Pons (tissue), 1 donor: ENCODE data around the gene UHRF1.
"Not testable (repeated sequence)": the region's sequence is repeated elsewhere in the genome, so short reads cannot be mapped to it uniquely, and the experiment has no call there.

ENCODE experiments used
- DNase-seq: peaks from one replicate; pipeline ENCODE4 v3.0.0-alpha.2; 2016; ENCODE audit warnings: low spot score

Gene UHRF1

DNA sequence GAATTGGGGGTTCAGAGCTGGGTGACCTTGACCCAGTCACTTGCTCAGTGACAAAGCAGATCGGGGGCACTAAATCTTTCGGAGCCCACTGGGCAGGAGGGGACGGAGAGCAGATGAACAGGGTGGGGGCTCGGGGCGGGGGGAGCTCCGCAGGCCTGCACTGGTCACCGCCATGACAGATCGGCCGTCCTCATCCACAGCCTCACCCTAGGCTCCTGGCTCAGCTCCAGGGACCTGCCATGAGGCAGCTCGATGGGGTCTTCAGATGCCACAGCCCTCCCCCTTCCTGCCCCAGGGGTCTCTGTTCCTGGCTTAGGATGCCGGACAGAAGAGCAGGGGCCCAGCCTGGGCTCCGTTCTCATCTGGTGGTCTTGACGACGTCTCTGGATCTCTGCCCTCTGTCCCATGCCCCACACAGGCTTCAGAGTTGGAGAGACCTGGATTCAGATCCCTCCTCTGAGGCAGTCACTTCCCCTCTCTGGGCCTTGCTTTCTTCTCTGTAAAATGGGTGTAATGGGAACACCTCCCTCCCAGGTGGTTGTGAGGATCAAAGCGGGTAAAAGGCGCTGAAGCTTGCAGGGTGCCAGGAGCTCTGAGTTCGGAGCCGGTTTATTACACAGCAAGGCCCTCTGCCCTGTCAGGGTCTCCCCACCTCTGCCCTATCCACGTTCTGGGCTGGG is 62.7 kb downstream of the UHRF1 start:
- no peak for DNase-seq

DNA sequence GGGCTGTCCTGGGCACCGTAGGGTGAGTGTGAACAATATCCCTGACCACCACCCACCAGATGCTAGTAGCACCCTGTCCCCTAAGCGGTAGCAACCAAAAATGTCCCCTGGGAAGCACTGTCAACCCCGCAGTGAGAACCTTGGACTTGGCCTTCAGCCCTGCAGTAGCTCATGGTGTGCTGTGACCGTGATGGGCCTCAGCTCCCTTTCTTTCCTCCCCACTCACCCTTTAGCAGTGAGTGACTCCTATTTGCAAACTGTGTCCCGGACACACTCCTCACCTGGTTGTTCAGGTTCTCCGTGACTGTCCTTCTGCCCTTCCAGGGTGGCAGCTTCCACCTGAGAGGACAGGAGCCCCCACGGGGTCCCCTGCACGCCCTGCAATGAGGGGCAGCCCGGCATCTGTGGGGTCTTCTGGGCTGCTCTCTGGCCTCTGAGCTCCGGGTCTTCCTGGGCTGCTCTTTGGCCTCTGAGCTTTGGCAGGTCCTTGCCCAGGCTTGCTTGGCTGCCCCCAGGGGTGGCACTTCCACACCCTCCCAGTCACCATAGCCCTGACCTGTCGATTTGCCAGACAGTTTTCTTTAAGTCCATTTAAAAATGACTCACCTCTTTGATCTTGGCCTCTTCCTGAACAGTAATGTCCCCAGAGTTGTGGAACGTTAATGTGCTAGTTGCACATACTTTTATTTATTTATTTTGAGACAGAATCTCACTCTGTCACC is 63.4 kb downstream of the UHRF1 start:
- no peak for DNase-seq

DNA sequence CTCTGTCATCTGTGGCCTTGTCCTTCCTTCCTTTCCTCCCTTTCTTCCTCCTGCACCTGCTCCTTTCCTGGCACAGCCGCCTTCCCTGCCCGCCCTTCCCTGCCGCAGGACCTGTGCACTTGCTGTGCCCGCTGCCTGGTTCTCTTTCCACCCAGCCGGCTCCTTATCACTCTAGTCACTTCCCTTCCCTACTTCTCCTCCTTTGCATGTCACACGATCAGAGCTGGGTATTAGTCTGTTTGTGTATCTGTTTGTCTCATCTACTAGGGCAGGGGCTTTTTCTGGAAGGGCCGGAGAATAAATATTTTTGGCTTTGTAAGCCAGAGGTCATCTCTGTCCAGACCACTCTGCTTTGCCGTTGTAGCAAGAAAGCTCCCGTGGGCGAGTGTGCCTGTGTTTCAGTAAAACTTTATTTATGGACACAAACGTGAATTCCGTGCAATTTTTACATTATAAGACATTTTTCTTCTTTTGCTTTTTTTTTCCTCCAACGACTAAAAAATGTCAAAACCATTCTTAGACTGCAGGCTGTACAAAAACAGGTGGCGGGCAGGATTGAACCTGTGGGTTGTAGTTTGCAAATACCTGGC is 65.7 kb downstream of the UHRF1 start:
- peak; percentile 12 for DNase-seq

DNA sequence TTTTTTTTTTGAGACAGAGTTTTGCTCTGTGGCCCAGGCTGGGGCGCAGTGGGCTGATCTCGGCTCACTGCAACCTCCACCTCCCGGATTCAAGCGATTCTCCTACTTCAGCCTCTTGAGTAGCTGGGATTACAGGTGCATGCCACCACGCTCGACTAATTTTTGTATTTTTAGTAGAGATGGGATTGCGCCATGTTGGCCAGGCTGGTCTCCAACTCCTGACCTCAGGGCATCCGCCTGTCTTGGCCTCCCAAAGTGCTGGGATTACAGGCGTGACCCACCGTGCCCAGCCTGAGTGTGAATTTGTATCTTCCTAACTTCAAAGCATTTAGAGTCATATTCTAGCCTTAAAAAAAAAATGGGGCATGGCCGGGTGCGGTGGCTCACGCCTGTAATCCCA is 66.3 kb downstream of the UHRF1 start:
- DNase-seq, result not testable (repeated sequence)

DNA sequence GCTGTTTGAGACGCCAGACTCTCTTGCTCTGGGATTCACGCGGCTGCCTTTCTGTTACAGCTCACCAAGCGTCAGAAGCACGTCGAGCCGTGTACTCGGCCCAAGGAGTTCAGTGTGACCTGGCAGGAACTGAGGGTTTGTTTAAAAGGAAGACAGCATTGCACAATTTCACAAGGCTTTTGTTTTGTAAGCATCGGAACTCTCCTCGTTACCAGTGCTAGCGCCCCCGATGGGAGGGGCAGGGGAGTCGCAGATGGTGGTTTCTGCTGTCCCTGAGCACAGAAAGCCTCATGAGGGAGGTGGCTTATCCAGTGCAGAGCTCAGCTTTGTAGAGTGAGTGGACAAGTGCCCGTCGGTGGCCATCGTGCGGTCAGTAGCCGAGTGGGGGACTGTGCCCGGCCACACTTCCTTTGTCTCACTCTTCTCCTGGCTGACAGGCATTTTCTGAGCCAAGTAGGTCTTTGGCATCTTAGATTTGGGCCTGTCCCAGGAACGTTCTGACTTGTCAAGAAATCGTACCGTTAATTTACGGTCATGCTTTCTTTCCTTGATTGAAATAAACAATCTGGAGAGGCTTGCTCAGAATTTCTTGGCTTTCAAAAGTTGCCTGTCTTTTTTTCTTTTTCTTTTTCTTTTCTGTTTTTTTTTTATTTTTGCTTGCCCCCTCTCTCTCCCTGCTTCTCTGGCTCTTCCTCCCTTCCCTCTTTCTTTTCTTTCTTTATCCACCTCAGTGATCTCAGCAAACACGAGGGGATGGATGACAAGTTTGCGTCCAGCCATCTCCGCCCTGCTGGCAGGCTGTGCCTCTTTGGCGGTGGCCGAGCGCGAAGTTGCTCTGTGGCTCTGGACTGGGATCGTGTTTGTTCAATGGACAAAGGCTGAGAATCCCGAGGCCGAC is 67.3 kb downstream of the UHRF1 start:
- DNase-seq, result peak; percentile 82

DNA sequence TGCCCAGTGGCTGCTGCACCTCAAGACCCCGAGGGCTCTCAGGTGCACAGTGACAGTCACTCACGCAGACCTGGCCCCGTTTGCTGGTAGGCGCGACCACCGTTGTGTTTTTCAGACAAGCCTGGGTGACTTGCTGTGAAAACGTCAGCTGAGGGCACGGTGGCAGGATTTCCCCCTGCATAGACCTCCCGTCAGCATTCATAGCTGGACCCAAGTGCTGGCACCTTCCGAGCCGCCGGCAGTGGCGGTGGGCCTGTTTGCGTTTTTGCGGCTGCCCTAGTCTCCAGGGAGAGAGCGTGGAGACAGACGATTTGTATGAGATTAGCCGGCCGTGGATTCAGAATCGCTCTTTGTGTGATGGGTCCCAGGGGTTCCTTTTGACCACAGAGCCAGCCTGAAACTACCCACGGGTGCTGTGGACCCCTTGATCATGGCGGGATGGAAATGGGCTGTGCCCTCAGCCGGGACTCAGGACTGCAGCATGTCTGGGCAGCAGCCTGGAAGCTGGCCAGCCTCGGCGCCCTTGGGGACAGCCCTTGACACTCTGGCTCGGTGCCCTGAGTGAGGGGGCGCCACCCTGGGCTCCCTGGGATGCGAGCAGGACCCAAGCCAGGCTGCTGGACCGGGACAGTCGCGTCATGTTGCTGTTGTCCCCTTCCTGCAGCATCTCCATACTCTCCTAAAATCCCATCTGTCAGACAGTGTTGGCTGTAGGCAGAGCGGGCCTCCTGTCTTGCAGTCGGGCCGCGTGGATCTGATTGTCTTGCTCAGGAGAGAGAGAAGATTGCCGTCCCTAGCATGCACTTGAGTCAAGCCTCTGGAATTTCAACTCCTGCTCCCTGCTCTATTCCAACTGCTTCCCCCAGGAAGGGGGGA is 68.2 kb downstream of the UHRF1 start:
- DNase-seq, result no peak

DNA sequence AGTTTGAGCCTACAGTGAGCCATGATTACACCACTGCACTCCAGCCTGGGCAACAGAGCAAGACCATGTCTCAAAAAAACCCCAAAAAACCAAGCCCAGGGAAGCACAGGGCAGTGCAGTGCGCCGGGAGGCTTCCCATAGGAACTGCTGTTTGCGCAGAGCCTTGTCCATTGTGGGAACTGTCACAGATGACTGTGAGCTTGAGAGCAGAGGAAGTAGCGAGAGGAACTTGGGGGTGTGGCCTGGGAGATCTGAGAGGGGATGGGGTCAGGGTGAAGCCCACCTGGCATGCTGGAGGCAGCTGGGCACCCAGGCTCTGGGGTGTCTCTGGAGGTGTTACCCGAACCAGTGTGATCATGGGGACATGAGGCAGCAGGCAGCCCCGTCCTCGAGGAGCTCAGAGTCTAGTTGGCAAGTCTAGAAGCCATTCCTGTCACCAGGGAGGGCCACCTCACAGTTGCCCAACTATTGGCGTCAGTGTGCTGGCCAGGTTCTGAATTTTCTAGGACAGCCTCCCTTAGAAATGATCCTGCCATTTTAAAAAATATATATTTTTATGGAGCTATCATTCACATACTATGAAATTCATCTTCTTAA is 70.0 kb downstream of the UHRF1 start:
- no peak for DNase-seq

DNA sequence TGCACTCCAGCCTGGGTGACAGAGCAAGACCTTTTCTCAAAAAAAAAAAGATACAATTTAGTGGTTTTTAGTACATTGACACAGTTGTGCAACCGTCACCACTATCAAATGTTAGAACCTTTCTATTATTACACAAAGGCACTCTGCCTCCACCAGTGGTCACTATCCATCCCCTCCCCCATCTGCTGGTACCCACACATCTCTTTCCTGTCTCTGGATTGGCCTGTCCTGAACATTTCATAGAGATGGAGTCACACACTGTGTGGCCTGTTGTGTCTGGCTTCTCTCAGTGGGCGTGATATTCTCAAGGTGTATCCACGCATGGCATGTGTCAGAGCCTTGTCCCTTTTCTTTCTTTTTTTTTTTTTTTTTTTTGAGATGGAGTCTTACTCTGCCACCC is 70.8 kb downstream of the UHRF1 start:
- no peak for DNase-seq

DNA sequence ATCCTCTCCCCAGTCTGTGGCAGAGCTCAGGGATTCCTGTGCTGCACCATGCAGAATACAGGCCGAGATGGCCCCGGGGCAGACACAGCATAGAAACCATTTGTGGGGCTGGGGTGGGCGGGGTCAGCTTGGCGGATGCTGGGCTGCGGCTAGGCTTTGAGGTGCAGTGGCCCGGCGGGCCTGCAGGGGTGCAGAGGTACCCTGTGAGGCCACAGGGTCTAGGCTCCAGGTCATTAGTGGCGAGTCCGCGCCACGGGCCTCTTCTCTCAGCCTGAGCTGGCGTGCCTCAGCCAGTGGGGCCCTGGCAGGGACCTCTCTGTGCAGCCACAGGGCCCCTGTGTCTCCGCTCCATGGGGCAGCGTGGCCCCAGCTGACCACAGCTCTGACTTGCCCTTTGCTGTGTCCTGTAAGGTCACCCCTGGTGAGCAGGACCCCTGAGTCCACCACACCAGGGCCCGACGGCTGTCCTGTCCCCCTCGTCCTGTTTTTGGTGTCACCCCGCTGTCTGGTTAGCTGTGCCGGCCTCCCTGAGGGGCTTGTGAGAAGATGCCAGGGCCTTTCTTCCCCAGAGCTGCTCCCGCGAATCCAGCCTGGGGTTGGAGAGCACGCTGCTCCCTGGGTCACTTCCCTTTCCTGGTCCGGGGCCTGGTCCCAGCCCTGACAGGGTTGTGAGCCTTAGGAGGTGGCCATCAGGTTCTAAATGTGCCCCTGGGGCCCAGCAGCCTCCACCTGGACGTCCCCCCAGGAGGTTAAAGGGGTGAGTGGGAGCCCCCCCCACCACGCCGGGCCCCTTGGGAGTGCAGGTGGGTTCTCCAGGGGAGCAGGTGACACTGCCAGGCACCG is 71.8 kb downstream of the UHRF1 start:
- DNase-seq, result no peak

DNA sequence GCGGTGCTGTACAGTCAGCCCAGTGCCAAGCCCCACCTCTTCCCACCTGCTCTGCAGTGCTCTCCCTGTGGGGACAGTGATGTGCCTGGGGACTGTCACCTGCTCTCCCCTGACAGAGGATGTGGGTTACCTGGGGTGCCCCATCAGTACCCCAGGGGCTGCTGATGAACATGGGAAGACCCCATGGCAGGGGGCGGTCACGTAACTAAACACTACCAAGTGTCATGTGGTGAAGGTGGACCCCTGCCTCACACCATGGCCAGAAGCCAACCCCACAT is 72.3 kb downstream of the UHRF1 start:
- DNase-seq, result no peak

DNA sequence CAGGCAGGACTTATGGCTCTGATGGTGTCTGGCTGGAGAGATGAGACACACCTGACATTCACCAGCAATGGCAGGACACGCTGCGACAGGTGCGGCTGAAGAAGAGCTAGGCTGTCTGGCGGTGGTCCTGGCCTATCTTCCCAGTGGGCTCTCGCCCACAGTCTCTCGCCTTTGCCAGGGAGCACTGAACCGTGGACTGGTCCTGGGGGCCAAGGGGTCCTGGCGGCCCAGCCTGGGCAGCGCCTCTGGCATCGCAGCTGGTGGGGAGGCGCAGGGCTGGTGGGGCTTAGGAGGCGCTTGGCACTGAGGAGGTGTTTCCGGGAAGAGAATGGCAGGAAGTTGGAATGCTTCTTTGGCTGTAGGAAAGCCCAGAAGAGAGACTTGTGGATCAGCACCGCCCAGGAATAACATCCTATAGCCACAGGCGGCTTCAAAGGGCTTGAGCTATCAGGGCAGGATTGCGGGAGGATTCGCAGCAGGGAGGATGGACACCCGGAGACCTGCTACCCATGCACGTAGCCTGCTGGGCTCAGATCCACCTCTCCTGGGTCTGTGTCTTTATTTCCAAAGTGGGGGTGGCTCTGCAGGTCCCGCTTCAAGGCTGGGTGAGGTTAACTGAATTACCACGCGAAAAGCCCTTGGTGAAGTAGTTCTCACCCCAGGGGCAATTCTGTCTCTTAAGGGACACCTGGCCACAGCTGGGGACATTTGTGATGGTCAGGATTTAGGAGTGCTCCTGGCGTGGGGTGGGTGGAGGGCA is 74.2 kb downstream of the UHRF1 start:
- no peak for DNase-seq

DNA sequence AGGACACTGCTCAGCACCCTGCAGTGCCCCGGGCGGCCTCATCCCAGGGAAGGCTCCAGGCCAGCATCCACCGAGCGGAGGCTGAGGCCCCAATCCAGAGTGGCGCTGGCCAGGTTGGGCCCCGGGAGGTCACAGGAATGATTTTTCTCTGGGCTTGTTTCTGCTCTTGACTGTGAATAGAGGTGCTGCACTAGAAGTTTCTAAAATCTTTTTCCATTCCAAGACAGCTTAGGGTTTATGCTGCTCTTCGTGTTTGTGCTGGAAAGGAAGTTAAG is 74.7 kb downstream of the UHRF1 start:
- no peak for DNase-seq

DNA sequence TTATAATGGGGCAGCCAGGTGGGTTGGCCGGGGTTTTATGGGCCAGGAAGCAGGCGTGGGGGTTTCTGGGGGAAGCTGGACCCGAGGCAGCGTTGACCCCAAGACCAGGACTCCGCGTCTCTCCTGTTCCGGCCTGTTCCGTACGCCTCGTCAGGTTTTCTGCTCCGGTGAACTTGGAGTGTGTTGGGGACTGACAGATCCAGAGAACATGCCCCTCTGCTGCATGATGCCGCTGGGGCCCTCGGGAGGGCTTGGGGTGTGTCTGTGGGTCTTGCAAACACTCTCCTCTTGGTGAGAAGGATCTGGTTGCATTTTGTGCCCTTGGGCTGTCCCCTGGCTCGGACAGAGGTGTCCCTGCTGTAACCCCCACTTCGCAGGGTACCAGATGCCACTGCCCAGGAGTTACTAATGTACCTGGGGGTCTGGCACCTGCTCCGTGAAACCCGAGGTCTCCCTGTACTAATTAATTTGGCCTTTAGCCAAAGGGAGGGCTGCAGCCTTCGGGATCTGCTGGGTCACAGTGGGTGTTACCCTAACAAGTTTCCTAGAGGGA is 75.2 kb downstream of the UHRF1 start:
- DNase-seq, result no peak

DNA sequence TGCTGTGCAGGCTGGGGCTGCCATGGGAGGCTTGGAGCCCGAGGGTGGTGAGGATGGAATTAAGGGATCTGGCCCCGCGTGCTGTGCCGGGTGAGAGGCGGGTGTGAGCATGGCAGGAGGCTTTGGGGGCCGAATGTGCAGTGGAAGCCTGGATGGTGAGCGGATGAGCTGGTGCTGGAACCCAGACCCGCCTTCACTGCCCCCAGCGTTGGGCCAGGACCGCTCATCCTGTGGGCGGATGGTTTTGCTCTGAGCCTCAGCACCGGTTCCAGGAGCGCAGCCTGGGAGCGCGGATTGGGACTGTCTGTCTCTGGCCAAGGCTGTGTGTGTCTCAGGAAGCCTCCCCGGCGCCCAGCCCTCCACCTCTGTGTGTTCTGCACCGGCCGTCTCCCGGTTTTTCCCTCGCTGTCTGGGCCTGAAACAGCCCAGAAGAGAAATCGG is 76.3 kb downstream of the UHRF1 start:
- no peak for DNase-seq

DNA sequence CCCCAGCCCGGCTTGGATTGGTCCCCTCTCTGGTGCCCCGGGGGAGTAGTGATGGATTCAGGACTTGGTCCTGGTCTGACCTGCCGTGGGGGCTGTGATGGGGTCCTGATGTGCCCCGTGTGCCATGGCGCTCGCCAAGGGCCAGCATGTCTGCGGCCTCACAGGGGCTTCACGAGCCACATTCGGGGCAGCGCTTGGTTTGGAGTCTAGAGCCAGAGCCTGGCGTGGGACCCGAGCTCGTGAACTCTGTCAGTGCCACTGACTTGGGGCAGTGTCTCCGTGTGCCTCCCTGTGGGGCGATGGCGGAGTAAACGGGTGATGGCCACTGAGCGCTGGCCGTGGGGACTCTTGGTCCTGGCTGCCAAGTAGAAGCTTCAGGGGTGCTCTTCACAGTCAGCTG is 76.8 kb downstream of the UHRF1 start:
- DNase-seq, result no peak

DNA sequence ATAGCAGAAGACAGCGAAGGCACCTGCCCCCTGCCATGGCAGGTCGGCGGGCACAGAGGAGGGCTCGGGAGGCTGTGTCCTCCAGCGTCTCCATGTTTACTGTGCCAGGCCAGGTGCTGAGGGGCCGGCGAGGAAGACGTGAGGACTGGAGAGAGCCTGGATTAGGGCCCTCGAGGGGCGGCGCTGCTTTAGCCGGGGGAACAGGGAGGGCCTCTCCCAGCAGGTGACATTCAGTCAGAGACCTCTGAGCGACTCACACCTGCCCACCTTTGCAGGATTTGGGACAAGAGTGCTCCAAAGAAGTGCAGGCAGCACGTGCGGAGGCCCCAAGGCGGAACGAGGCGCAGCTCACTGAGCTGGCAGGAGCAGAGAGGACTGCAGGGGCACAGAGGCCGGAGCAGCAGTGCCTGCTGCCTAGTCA is 77.2 kb downstream of the UHRF1 start:
- DNase-seq, result no peak

DNA sequence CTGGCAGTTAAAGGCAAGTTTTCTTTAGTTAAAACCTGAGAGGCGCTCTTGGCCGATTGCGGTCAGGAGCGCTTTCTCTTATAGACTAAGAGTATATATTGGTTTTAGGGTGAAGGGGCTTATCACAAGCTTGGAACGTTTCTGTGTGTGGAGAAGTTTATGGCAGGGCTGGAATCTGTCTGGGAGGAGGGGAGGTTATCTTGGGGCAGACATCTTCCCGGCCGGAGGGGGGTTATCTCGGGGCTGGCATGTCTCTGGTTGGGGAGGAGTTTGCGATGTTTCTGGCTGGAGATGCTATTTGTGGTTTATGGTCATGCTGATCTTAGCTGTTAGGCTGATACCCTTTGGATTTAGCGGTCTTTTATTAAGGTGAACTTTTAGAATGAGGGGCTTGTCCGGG is 78.0 kb downstream of the UHRF1 start:
- DNase-seq, result no peak

DNA sequence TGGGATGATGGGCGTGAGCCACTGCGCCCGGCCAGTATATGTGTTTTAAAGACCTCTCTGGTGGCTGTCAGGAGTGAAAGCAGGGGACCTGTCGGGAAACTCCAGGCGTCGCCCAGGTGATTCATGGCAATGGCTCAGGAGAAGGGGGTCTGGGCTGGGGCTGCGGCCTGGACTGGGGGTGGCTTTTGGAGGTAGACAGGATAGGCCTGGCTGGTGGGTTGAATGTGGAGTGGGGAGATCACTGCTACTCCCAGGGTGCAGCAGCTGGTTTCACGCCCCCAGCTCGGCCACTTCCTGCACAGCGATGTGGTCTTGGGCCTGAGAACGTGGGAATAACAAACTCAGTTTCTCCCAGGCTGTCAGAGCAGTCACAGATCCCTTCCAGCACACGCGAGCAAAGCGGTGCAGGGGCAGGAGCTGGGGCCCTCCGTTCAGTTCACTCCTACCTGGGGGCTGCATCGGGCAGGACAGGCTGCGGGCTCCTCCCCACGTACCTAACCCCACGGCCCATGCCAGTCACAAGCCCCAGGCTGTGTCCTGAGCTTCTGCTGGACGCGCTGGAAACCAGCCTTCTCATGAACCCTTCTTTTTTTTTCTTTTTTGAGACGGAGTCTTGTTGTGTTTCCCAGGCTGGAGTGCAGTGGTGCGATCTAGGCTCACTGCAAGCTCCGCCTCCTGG is 78.5 kb downstream of the UHRF1 start:
- DNase-seq, result no peak

DNA sequence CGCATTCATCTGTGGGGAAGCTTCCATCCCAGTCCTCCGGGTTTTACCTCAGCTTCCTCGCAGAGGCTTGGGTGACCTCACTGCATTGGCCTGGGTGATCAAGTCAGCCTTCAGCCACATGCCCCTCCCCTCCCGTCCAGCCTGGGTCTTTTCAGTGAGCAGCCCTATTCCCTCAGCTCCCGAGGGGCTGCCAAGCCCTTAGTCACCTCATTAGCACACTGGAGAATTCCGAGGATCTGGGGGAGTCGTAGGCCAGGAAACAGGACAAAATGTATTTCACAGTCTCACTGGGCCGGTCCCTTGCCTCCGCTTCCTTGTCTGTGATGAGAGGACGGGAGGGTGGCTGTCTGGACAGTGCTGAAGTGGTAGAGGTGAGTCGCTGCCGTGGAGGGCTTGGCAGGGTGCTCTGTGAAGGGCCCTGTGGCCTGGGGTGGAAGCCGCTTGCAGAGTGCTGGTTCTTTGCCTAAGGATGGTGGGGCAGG is 79.5 kb downstream of the UHRF1 start:
- DNase-seq, result no peak
